HG02840 (cell line): ENCODE data around the gene FAM13A.
"Not testable (repeated sequence)": the region's sequence is repeated elsewhere in the genome, so short reads cannot be mapped to it uniquely, and the experiment has no call there.

Source experiments
- ATAC-seq: cut with Tn5 transposase; IDR thresholded peaks from one replicate; pipeline ENCODE4 v1.9.1; 2021; ENCODE audit warnings: mild to moderate bottlenecking, moderate library complexity, moderate number of reproducible peaks; ENCODE audit not compliant: unreplicated experiment, low FRiP score

The FAM13A gene

GRCh38 chr4:88858752-88859151, 198.2 kb downstream of the FAM13A start:
- no peak for ATAC-seq

- no peak for ATAC-seq
These were observed 199.4 kb downstream of the FAM13A start for GRCh38 chr4:88857588-88857987.

GRCh38 chr4:88854481-88854880, 202.5 kb downstream of the FAM13A start:
- ATAC-seq, result no peak

- ATAC-seq, result not testable (repeated sequence)
These were observed 203.4 kb downstream of the FAM13A start for GRCh38 chr4:88853583-88853982.

- no peak for ATAC-seq
These were observed 210.7 kb downstream of the FAM13A start for GRCh38 chr4:88846206-88846790.

GRCh38 chr4:88843067-88843685, 213.8 kb downstream of the FAM13A start:
- ATAC-seq, result no peak

GRCh38 chr4:88841635-88842034, 215.3 kb downstream of the FAM13A start:
- ATAC-seq, result no peak

- ATAC-seq, result no peak
These were observed 220.8 kb downstream of the FAM13A start for GRCh38 chr4:88836216-88836615.

GRCh38 chr4:88831031-88831430, 226.0 kb downstream of the FAM13A start:
- ATAC-seq, result no peak

- ATAC-seq, result no peak
These were observed 226.4 kb downstream of the FAM13A start for GRCh38 chr4:88830598-88830997.

GRCh38 chr4:88828842-88829571, 228.0 kb downstream of the FAM13A start:
- no peak for ATAC-seq

GRCh38 chr4:88827442-88827841, 229.5 kb downstream of the FAM13A start:
- ATAC-seq, result no peak

GRCh38 chr4:88826771-88827170, 230.2 kb downstream of the FAM13A start:
- no peak for ATAC-seq

- no peak for ATAC-seq
These were observed 231.1 kb downstream of the FAM13A start for GRCh38 chr4:88825931-88826330.

GRCh38 chr4:88823058-88823919, 233.7 kb downstream of the FAM13A start:
- peak; percentile 96 for ATAC-seq

- ATAC-seq, result no peak
These were observed 234.8 kb downstream of the FAM13A start for GRCh38 chr4:88822034-88822789.

GRCh38 chr4:88821522-88821921, 235.5 kb downstream of the FAM13A start:
- ATAC-seq, result no peak

- ATAC-seq, result no peak
These were observed 236.1 kb downstream of the FAM13A start for GRCh38 chr4:88820698-88821415.
